IPS-15b (cell line): Measurements from ENCODE around the gene WDR83.

Experiments
- H3K27me3 ChIP-seq: one replicate; pipeline ENCODE4 v1.6.1; 2013; ENCODE audit warnings: low read length; ENCODE audit not compliant: control insufficient read depth, insufficient read depth
- H3K36me3 ChIP-seq: one replicate; pipeline ENCODE4 v1.6.1; 2013; ENCODE audit warnings: low read length; ENCODE audit not compliant: control insufficient read depth, insufficient read depth
- H3K4me1 ChIP-seq: one replicate; pipeline ENCODE4 v1.6.1; 2013; ENCODE audit warnings: mild to moderate bottlenecking, low read length; ENCODE audit not compliant: control insufficient read depth, insufficient read depth
- H3K4me3 ChIP-seq: one replicate; pipeline ENCODE4 v1.5.1; 2013; ENCODE audit warnings: low read depth, low read length
- H3K9ac ChIP-seq: one replicate; pipeline ENCODE4 v1.6.1; 2013; ENCODE audit warnings: low read depth, mild to moderate bottlenecking, low read length
- H3K9me3 ChIP-seq: one replicate; pipeline ENCODE4 v1.6.1; 2013; ENCODE audit warnings: mild to moderate bottlenecking, low read length; ENCODE audit not compliant: control insufficient read depth, insufficient read depth

Gene WDR83

GRCh38 chr19:12660980-12661379, 5.6 kb upstream of the WDR83 start:
- Histone ChIP-seq H3K9ac (no peak overlapping the region), H3K27me3 (no peaks in the 10 kb centered on the region), H3K4me1 (peaks cover 1% of the 10 kb centered on the region), H3K4me3 (no peak overlapping the region), H3K36me3 (peaks cover 26% of the 10 kb centered on the region), H3K9me3 (no peaks in the 10 kb centered on the region)

DNA sequence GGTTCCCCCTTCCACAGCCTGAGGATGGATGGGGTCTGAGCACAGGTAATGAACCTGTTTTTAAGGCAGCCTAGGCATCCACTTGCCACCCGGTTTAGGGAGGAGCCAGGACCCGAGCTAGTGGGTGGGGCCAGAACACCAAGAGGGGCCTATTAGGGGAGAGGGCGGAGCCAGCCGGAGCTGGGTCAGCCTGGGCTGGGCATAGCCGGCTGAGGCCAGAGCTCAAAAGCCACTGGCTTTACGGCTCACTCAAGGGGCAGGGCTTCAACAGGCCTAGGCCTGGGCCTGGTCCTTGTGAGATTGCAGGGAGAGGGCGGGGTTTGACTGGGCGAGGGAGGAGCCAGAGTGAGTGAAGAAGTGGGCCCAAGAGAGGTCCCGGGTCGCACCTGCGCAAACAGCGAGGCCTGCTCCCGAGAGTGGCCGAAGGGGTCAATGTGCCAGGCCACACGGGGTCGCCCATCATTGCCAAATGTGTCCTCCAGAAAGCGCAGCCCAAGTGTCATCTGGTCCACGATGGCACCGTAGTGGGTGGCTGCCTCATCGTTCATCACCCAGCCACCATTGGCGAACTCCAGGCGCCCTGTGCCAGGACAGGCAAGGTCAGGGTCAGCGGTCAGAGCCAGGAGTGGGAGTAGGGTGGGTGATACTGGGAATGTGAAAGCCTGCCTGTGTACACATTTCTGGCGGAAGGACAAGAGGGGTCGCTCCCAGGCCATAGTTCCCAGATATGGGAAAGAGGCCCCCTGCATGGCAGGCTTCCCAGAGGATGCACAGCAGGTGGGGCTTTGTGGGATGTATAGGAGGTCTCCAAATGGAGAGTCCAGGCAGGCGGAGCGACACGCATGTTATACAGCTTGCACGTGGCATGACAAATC, 2.0 kb upstream of the WDR83 start:
- peaks cover 19% of the 10 kb centered on the region for H3K36me3 ChIP-seq
- H3K4me3 ChIP-seq = no peak overlapping the region
- no peak overlapping the region for H3K9ac ChIP-seq
- H3K4me1 ChIP-seq = peaks cover 3% of the 10 kb centered on the region
- no peaks in the 10 kb centered on the region for H3K27me3 ChIP-seq
- no peaks in the 10 kb centered on the region for H3K9me3 ChIP-seq

- Histone ChIP-seq H3K27me3 (no peaks in the 10 kb centered on the region), H3K9me3 (no peaks in the 10 kb centered on the region), H3K36me3 (peaks cover 19% of the 10 kb centered on the region), H3K4me1 (peaks cover 3% of the 10 kb centered on the region), H3K4me3 (no peak overlapping the region), H3K9ac (no peak overlapping the region)
Measured at GRCh38 chr19:12665281-12665573, 1.4 kb upstream of the WDR83 start.

- H3K4me3 ChIP-seq = peak overlapping the region; percentile 83
- H3K4me1 ChIP-seq = peaks cover 4% of the 10 kb centered on the region
- H3K27me3 ChIP-seq = no peaks in the 10 kb centered on the region
- H3K9me3 ChIP-seq = no peaks in the 10 kb centered on the region
- H3K36me3 ChIP-seq = peaks cover 19% of the 10 kb centered on the region
- H3K9ac ChIP-seq = peak overlapping the region; percentile 67
Measured at GRCh38 chr19:12665671-12666264, 839 bp upstream of the WDR83 start.

DNA sequence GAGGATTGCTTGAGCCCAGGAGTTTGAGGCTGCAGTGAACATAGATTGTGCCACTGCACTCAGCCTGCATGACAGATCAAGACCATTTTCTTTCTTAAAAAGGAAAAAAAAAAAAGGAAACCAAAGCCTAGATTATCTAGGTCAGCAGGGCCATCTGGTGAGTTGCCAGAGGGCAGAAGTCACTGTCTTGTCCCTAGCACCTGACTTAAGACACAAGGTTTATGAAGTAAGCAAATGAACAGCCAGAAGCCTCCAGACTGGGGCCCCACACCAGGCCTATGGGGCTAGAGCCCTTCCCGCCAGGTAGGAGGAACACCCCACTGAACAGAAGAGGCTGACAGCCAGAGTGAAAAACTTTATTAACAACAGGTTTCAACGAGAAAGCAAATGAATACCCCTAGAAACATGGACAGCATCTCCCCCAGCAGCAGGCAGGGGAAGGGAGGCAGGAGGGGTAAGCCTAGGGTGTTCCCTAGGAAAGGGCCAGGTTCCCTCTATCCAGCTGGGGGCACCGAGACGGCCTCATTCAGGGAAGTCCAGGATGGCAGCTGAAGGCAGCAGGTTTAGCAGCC, 1.2 kb downstream of the WDR83 start:
- Histone ChIP-seq H3K4me1 (peaks cover 4% of the 10 kb centered on the region), H3K36me3 (peaks cover 15% of the 10 kb centered on the region), H3K9me3 (no peaks in the 10 kb centered on the region), H3K4me3 (peak overlapping the region; percentile 86), H3K9ac (no peak overlapping the region), H3K27me3 (no peaks in the 10 kb centered on the region)

DNA sequence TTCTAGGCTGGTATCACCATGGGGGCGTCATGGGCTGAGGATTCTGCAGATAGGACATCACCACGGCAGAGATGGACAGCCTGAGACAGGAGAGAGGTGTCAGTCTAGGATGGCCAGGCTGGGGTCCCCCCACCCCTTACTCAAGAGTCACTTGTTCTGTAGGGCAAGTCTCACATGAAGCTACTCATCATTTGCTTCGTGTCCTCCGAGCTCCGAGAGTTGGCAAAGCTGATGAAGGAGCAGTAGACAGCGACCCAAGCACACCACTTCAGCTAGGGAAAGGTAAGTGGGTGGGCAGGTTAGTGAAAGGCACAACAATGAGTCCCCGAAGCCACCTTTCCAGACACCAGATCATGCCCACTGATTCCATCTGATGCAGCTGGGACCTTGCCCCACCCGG, 1.7 kb downstream of the WDR83 start:
- Histone ChIP-seq H3K9ac (no peak overlapping the region), H3K4me3 (peak overlapping the region; percentile 86), H3K36me3 (peaks cover 15% of the 10 kb centered on the region), H3K4me1 (peaks cover 4% of the 10 kb centered on the region), H3K9me3 (no peaks in the 10 kb centered on the region), H3K27me3 (no peaks in the 10 kb centered on the region)

DNA sequence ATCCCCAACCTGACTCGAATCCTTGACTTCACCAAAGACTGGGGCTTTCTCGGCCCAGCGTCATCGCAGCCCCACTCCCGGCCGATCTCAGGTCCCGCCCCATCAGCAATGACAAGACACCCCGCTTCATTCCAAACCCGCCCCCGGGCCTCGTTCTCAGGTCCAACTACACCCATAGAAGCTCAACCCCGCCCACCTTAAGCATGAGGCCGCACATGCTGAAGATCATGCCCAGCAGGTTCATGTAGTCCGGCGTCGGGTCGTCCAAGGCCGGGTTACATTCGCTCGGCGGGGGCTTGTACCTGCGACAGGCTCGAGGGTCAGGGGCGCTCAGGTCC, 2.3 kb downstream of the WDR83 start:
- peaks cover 15% of the 10 kb centered on the region for H3K36me3 ChIP-seq
- peak overlapping the region; percentile 86 for H3K4me3 ChIP-seq
- peak overlapping the region; percentile 95 for H3K9ac ChIP-seq
- peaks cover 4% of the 10 kb centered on the region for H3K4me1 ChIP-seq
- no peaks in the 10 kb centered on the region for H3K27me3 ChIP-seq
- no peaks in the 10 kb centered on the region for H3K9me3 ChIP-seq

- Histone ChIP-seq H3K4me3 (peak overlapping the region; percentile 86), H3K9ac (peak overlapping the region; percentile 95), H3K36me3 (peaks cover 21% of the 10 kb centered on the region), H3K27me3 (no peaks in the 10 kb centered on the region), H3K4me1 (peaks cover 4% of the 10 kb centered on the region), H3K9me3 (no peaks in the 10 kb centered on the region)
Measured at GRCh38 chr19:12669270-12670158, 2.9 kb downstream of the WDR83 start.

DNA sequence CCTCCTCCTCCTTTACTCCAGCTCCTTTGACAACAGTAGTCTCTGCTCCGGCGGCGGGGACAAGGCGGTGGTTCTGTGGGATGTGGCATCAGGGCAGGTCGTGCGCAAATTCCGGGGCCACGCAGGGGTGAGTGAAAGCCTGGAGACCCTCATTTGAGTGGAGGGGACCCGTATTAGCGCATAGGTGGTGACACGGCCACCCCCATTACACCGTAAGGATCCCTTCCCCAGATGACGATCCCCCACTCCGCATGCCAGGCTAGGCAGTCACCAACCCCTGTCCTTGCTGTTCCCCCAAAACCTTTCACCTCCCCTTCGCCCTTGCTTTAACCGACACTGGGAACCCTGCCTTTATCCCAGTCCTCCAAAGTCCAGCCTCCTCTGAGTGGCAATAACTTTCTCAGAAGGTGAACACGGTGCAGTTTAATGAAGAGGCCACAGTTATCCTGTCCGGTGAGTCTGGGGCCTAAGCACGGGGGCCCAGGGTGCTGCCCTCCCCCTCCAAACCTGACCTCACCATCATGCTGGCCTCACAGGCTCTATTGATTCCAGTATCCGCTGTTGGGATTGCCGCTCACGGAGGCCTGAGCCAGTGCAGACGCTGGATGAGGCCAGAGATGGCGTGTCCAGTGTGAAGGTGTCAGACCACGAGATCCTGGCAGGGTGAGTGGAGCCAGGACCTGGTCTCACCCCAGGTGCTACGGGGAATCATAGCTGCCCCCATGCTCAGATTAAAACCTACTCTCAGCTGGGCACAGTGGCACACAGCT, 3.7 kb downstream of the WDR83 start:
- peaks cover 4% of the 10 kb centered on the region for H3K4me1 ChIP-seq
- peak overlapping the region; percentile 95 for H3K9ac ChIP-seq
- peaks cover 21% of the 10 kb centered on the region for H3K36me3 ChIP-seq
- H3K9me3 ChIP-seq = no peaks in the 10 kb centered on the region
- H3K4me3 ChIP-seq = peak overlapping the region; percentile 86
- H3K27me3 ChIP-seq = no peaks in the 10 kb centered on the region

- H3K9me3 ChIP-seq = no peaks in the 10 kb centered on the region
- no peak overlapping the region for H3K4me3 ChIP-seq
- no peaks in the 10 kb centered on the region for H3K27me3 ChIP-seq
- H3K9ac ChIP-seq = no peak overlapping the region
- H3K36me3 ChIP-seq = peaks cover 37% of the 10 kb centered on the region
- peaks cover 2% of the 10 kb centered on the region for H3K4me1 ChIP-seq
Measured at GRCh38 chr19:12672744-12673143, 6.1 kb downstream of the WDR83 start.

DNA sequence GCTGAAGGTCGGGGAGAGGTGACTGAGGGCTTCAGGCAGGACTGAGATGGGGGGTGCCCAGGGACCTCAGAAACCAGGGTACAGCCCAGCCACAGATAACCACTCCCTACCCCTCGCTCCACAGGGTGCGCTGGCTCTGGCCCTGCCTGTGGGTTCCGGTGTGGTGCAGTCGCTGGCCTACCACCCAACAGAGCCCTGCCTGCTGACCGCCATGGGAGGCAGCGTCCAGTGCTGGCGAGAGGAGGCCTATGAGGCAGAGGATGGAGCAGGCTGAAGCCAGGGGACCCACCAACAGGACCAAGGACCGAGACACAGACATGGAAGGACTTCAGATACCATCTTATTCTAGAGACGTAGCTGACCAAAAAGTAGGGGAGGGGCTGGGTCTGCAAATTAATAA, 8.8 kb downstream of the WDR83 start:
- no peak overlapping the region for H3K4me3 ChIP-seq
- no peaks in the 10 kb centered on the region for H3K9me3 ChIP-seq
- H3K4me1 ChIP-seq = no peaks in the 10 kb centered on the region
- no peaks in the 10 kb centered on the region for H3K27me3 ChIP-seq
- H3K36me3 ChIP-seq = peaks cover 51% of the 10 kb centered on the region
- no peak overlapping the region for H3K9ac ChIP-seq
